ENCODE results near the gene FTO. TPM values are rescaled to one million over a fixed set of nuclear protein-coding genes. Genes with fewer than 3 reads are reported as not detected.

FTO gene
- total and polyA plus RNA-seq, 2 of the 13 experiments (the other 11 are each of a cell fraction or from before 2014, with no cell fraction given), result 41.6 to 55.8 TPM

DNA sequence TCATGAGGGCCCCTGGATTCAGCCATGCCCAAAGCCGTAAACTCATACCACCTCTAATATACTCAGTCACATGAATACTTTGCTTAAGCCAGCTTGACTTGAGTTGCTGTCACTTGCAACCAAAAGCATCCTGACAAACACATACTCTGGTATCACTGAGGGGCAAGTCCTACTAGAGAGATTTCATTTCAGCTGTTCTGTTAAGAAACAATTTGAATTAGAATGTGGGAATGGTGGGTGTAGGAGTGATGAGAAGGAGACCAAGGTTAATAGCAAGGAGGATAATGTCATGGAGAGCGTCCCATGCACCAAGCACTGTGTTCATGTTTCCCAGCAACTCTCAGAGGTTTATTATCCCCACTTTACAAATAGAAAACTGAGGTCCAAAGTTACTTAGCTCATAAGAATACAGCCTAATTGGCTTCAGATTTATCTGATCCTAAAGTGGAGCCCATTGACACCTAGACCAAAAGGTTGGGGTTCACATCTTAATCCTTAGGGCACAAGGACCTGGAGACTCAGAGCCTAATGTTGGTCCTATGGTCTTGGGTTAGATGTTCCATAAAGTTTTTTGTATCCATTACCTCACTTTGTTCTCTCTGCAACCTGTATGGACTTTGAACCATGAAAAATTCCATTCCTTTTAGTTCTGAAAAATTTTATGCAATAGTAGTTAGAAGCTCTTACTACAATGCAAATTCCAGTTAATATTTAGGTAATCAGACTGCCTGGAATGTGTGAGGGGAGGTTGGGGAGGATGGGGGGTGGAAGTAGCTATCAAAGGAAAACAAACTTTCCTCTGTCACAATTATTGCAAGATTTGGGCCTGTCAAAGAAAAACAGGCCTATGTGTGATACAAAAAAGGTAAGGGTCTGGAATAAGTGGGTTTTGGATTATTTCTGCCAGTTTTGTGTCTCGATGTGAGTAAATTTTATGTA, 476.7 kb downstream of the FTO start (continued):
- TF ChIP-seq, protein P1, sequence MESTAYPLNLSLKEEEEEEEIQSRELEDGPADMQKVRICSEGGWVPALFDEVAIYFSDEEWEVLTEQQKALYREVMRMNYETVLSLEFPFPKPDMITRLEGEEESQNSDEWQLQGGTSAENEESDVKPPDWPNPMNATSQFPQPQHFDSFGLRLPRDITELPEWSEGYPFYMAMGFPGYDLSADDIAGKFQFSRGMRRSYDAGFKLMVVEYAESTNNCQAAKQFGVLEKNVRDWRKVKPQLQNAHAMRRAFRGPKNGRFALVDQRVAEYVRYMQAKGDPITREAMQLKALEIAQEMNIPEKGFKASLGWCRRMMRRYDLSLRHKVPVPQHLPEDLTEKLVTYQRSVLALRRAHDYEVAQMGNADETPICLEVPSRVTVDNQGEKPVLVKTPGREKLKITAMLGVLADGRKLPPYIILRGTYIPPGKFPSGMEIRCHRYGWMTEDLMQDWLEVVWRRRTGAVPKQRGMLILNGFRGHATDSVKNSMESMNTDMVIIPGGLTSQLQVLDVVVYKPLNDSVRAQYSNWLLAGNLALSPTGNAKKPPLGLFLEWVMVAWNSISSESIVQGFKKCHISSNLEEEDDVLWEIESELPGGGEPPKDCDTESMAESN (CRISPR knock-in tag; conservative IDR thresholded peaks at IDR 0.05), result no peak
- TF ChIP-seq SRF (IDR thresholded peaks at IDR 0.05; ENCODE audit: low read depth, low read length), result 0 out of 2 replicates have a peak, but pooled peaks have one; percentile 8
- no peak for TF ChIP-seq MTF1 (CRISPR knock-in tag; IDR thresholded peaks at IDR 0.05)
- no peak for TF ChIP-seq ZNF33A (CRISPR knock-in tag; IDR thresholded peaks at IDR 0.05; ENCODE audit: borderline replicate concordance)
- TF ChIP-seq, protein P2, sequence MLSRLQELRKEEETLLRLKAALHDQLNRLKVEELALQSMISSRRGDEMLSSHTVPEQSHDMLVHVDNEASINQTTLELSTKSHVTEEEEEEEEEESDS (CRISPR knock-in tag; IDR thresholded peaks at IDR 0.05; ENCODE audit: borderline replicate concordance), result no peak; the same call in 1 of the 2 replicates
- TF ChIP-seq, protein P3, sequence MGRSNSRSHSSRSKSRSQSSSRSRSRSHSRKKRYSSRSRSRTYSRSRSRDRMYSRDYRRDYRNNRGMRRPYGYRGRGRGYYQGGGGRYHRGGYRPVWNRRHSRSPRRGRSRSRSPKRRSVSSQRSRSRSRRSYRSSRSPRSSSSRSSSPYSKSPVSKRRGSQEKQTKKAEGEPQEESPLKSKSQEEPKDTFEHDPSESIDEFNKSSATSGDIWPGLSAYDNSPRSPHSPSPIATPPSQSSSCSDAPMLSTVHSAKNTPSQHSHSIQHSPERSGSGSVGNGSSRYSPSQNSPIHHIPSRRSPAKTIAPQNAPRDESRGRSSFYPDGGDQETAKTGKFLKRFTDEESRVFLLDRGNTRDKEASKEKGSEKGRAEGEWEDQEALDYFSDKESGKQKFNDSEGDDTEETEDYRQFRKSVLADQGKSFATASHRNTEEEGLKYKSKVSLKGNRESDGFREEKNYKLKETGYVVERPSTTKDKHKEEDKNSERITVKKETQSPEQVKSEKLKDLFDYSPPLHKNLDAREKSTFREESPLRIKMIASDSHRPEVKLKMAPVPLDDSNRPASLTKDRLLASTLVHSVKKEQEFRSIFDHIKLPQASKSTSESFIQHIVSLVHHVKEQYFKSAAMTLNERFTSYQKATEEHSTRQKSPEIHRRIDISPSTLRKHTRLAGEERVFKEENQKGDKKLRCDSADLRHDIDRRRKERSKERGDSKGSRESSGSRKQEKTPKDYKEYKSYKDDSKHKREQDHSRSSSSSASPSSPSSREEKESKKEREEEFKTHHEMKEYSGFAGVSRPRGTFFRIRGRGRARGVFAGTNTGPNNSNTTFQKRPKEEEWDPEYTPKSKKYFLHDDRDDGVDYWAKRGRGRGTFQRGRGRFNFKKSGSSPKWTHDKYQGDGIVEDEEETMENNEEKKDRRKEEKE (IDR thresholded peaks at IDR 0.05), result no peak
- TF ChIP-seq, protein P4, sequence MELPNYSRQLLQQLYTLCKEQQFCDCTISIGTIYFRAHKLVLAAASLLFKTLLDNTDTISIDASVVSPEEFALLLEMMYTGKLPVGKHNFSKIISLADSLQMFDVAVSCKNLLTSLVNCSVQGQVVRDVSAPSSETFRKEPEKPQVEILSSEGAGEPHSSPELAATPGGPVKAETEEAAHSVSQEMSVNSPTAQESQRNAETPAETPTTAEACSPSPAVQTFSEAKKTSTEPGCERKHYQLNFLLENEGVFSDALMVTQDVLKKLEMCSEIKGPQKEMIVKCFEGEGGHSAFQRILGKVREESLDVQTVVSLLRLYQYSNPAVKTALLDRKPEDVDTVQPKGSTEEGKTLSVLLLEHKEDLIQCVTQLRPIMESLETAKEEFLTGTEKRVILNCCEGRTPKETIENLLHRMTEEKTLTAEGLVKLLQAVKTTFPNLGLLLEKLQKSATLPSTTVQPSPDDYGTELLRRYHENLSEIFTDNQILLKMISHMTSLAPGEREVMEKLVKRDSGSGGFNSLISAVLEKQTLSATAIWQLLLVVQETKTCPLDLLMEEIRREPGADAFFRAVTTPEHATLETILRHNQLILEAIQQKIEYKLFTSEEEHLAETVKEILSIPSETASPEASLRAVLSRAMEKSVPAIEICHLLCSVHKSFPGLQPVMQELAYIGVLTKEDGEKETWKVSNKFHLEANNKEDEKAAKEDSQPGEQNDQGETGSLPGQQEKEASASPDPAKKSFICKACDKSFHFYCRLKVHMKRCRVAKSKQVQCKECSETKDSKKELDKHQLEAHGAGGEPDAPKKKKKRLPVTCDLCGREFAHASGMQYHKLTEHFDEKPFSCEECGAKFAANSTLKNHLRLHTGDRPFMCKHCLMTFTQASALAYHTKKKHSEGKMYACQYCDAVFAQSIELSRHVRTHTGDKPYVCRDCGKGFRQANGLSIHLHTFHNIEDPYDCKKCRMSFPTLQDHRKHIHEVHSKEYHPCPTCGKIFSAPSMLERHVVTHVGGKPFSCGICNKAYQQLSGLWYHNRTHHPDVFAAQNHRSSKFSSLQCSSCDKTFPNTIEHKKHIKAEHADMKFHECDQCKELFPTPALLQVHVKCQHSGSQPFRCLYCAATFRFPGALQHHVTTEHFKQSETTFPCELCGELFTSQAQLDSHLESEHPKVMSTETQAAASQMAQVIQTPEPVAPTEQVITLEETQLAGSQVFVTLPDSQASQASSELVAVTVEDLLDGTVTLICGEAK (IDR thresholded peaks at IDR 0.05), result peak; percentile 95
- TF ChIP-seq, protein P4 (CRISPR knock-in tag; IDR thresholded peaks at IDR 0.05), result peak; percentile 98
- TF ChIP-seq SOX5 (CRISPR knock-in tag; IDR thresholded peaks at IDR 0.05; ENCODE audit: borderline replicate concordance), result peak; percentile 95
- no peak for TF ChIP-seq POLR2A (IDR thresholded peaks at IDR 0.05; ENCODE audit: insufficient read depth in 1 of 2, low read depth in 2 of 2, low read length in 2 of 2)
